Spleen (tissue), 7 donors: Measurements from ENCODE around the gene MYO10.

Source experiments
- CTCF ChIP-seq, 11 experiments: fragments of 200-600 bp in 7 of 11; fragments of 450-650 bp in 4 of 11; sonication (generic) in 4 of 11; IDR thresholded peaks in 8 of 11; conservative IDR thresholded peaks in 3 of 11; 1 replicate in 7 of 11; 2 replicates in 4 of 11; pipeline versions ENCODE4 v1.4.0 to v1.8.0; 2016 to 2021; ENCODE audit warnings: antibody characterized with exemption in 11 of 11, inconsistent platforms in 4 of 11, mild to moderate bottlenecking in 1 of 11
- POLR2AphosphoS5 ChIP-seq, 3 donors: sonication (generic); formaldehyde crosslinking; IDR thresholded peaks; one replicate each; pipeline ENCODE4 v1.5.1; 2017; ENCODE audit warnings: antibody characterized with exemption in 3 of 3
- donor health status: DM: no; HTN: no; CAD: no; lungs with moderate emphysema.
- donor health status: DM: no; HTN: no; CAD: no.
- donor health status: DM: no; HTN: no; CAD: no.

- TF ChIP-seq CTCF (IDR thresholded peaks at IDR 0.05 in 8 of 11, conservative IDR thresholded peaks at IDR 0.05 in 3 of 11), result no peak
- no peak for TF ChIP-seq POLR2AphosphoS5 (IDR thresholded peaks at IDR 0.05)
Observed at GRCh38 chr5:16797951-16798350, 138.1 kb downstream of the MYO10 start.
